MM.1S (cell line): ENCODE measurements around the gene GRAMD1B.

ENCODE experiments used
- DNase-seq: peaks from one replicate; pipeline ENCODE4 v3.0.0-alpha.2; 2015
- H2AFZ ChIP-seq: fragments of 300-600 bp; sonication (generic); 2 replicates; pipeline ENCODE4 v1.6.0; 2016; ENCODE audit warnings: antibody characterized with exemption, low read length
- H3F3A ChIP-seq: fragments of 300-600 bp; sonication (generic); 2 replicates; pipeline ENCODE4 v1.6.1; 2016; ENCODE audit warnings: mild to moderate bottlenecking, antibody characterized with exemption, low read length, moderate library complexity, mixed read lengths; ENCODE audit not compliant: insufficient read depth
- H3K27ac ChIP-seq: fragments of 300-600 bp; sonication (generic); 2 replicates; pipeline ENCODE4 v1.5.1; 2016; ENCODE audit warnings: mild to moderate bottlenecking, low read length
- H3K27me3 ChIP-seq: fragments of 300-600 bp; sonication (generic); replicated peaks from 2 replicates; pipeline ENCODE4 v1.6.0; 2016; ENCODE audit warnings: low read length; ENCODE audit not compliant: insufficient read depth
- H3K36me3 ChIP-seq: fragments of 300-600 bp; sonication (generic); replicated peaks from 2 replicates; pipeline ENCODE4 v1.6.1; 2016; ENCODE audit warnings: mild to moderate bottlenecking, low read length, mixed read lengths; ENCODE audit not compliant: insufficient read depth
- H3K4me1 ChIP-seq: fragments of 300-600 bp; sonication (generic); 2 replicates; pipeline ENCODE4 v1.6.1; 2016; ENCODE audit warnings: low read length, mixed read lengths
- H3K4me2 ChIP-seq: fragments of 300-600 bp; sonication (generic); 2 replicates; pipeline ENCODE4 v1.6.0; 2016; ENCODE audit warnings: low read depth, low read length
- H3K4me3 ChIP-seq: fragments of 300-600 bp; sonication (generic); 2 replicates; pipeline ENCODE4 v1.5.1; 2016; ENCODE audit warnings: low read length, mixed read lengths
- H3K79me2 ChIP-seq: fragments of 300-600 bp; sonication (generic); 2 replicates; pipeline ENCODE4 v1.6.1; 2016; ENCODE audit warnings: mixed run types, low read length, mixed read lengths
- H3K9ac ChIP-seq: fragments of 300-600 bp; sonication (generic); 2 replicates; pipeline ENCODE4 v1.6.1; 2016; ENCODE audit warnings: low read length, mixed read lengths
- H3K9me2 ChIP-seq: fragments of 300-600 bp; sonication (generic); replicated peaks from 2 replicates; pipeline ENCODE4 v1.6.1; 2016; ENCODE audit warnings: mild to moderate bottlenecking, low read length, mixed read lengths; ENCODE audit not compliant: insufficient read depth
- H3K9me3 ChIP-seq: fragments of 300-600 bp; sonication (generic); replicated peaks from 2 replicates; pipeline ENCODE4 v1.6.1; 2016; ENCODE audit warnings: mild to moderate bottlenecking, low read length, mixed read lengths; ENCODE audit not compliant: insufficient read depth
- H4K20me1 ChIP-seq: fragments of 300-600 bp; sonication (generic); 2 replicates; pipeline ENCODE4 v1.6.1; 2016; ENCODE audit warnings: mild to moderate bottlenecking, low read length, moderate library complexity, mixed read lengths; ENCODE audit not compliant: insufficient read depth
- EZH2 ChIP-seq: fragments of 300-600 bp; sonication (generic); optimal IDR thresholded peaks from 2 replicates; pipeline ENCODE3; 2017; ENCODE audit warnings: low read depth, mild to moderate bottlenecking, antibody characterized with exemption, low read length, mixed read lengths
- EZH2phosphoT487 ChIP-seq: fragments of 300-600 bp; sonication (generic); IDR thresholded peaks from 2 replicates; pipeline ENCODE4 v1.6.1; 2018; ENCODE audit warnings: antibody characterized with exemption, low read length
- TF ChIP-seq, protein P1 (sequence below): fragments of 300-600 bp; sonication (generic); IDR thresholded peaks from 2 replicates; pipeline ENCODE4 v1.5.1; 2016; ENCODE audit warnings: antibody characterized with exemption, low read length, mixed read lengths

GRAMD1B gene

GRCh38 chr11:123430721-123431497, 840 bp downstream of the GRAMD1B start:
- no peak for DNase-seq
- H3K27me3 ChIP-seq = peaks cover 17% of the 10 kb centered on the region
- H3K4me3 ChIP-seq = peak overlapping the region; percentile 61
- no peaks in the 10 kb centered on the region for H3K9me3 ChIP-seq
- H3F3A ChIP-seq = no peaks in the 10 kb centered on the region
- H3K4me1 ChIP-seq = no peaks in the 10 kb centered on the region
- no peak overlapping the region for H3K27ac ChIP-seq
- H3K79me2 ChIP-seq = no peaks in the 10 kb centered on the region
- H2AFZ ChIP-seq = peak overlapping the region; percentile 88
- no peaks in the 10 kb centered on the region for H3K9me2 ChIP-seq
- peak overlapping the region; percentile 94 for H3K4me2 ChIP-seq
- no peaks in the 10 kb centered on the region for H4K20me1 ChIP-seq
- no peaks in the 10 kb centered on the region for H3K36me3 ChIP-seq
- H3K9ac ChIP-seq = no peak overlapping the region
- TF ChIP-seq EZH2 = no peak
- no peak for TF ChIP-seq EZH2phosphoT487
- TF ChIP-seq, protein P1, sequence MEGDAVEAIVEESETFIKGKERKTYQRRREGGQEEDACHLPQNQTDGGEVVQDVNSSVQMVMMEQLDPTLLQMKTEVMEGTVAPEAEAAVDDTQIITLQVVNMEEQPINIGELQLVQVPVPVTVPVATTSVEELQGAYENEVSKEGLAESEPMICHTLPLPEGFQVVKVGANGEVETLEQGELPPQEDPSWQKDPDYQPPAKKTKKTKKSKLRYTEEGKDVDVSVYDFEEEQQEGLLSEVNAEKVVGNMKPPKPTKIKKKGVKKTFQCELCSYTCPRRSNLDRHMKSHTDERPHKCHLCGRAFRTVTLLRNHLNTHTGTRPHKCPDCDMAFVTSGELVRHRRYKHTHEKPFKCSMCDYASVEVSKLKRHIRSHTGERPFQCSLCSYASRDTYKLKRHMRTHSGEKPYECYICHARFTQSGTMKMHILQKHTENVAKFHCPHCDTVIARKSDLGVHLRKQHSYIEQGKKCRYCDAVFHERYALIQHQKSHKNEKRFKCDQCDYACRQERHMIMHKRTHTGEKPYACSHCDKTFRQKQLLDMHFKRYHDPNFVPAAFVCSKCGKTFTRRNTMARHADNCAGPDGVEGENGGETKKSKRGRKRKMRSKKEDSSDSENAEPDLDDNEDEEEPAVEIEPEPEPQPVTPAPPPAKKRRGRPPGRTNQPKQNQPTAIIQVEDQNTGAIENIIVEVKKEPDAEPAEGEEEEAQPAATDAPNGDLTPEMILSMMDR = no peak

DNA sequence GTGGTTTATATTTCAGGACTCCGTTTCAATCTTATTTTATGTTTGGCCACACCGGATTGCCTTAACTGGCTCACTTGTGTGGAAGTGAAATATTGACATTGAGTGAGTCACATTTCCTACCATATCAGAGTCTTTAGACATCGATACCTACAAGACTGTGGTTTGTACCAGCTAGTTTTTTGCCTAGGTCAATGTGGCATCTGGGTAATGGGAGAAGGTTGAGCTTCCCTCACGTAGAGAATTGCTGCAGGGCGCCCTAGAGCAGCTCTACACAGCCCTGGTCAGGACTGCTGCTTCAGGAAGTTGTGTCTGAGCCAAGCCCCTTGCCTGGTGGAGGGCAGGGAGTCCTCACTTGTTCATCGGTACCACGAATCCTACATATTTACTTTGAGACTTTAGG, 1.6 kb downstream of the GRAMD1B start:
- H3K36me3 ChIP-seq = no peaks in the 10 kb centered on the region
- no peaks in the 10 kb centered on the region for H3F3A ChIP-seq
- no peaks in the 10 kb centered on the region for H3K4me1 ChIP-seq
- H3K27ac ChIP-seq = no peak overlapping the region
- no peaks in the 10 kb centered on the region for H3K9me2 ChIP-seq
- H3K79me2 ChIP-seq = no peaks in the 10 kb centered on the region
- H3K27me3 ChIP-seq = peaks cover 17% of the 10 kb centered on the region
- DNase-seq = no peak
- no peak overlapping the region for H3K9ac ChIP-seq
- no peak overlapping the region for H3K4me2 ChIP-seq
- H4K20me1 ChIP-seq = no peaks in the 10 kb centered on the region
- H3K9me3 ChIP-seq = no peaks in the 10 kb centered on the region
- no peak overlapping the region for H2AFZ ChIP-seq
- no peak overlapping the region for H3K4me3 ChIP-seq
- TF ChIP-seq EZH2 = no peak
- TF ChIP-seq, protein P1 = no peak
- no peak for TF ChIP-seq EZH2phosphoT487

DNA sequence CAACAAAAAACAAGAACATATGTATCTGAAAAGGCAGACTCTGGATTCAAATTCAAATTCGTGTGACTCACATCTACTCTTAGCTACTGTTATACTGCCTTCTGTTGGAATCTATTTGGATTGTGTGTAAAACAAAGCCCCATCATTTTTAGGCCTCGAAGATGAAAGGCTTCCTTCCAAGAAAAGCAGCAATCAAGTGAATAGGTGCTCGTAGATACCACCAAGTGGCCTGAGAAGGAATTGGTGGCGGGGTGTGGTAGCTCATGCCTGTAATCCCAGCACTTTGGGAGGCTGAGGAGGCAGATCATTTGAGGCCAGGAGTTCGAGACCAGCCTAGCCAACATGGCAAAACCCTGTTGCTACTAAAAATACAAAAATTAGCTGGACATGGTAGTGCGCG, 4.2 kb downstream of the GRAMD1B start:
- Histone ChIP-seq H3K27ac (no peak overlapping the region), H3K27me3 (peaks cover 12% of the 10 kb centered on the region), H3F3A (no peaks in the 10 kb centered on the region), H3K36me3 (no peaks in the 10 kb centered on the region), H2AFZ (no peak overlapping the region), H3K9me2 (no peaks in the 10 kb centered on the region), H3K79me2 (no peaks in the 10 kb centered on the region), H4K20me1 (no peaks in the 10 kb centered on the region), H3K4me3 (no peak overlapping the region), H3K4me1 (peaks cover 2% of the 10 kb centered on the region), H3K4me2 (no peak overlapping the region), H3K9me3 (no peaks in the 10 kb centered on the region), H3K9ac (no peak overlapping the region)
- peak; percentile 18 for DNase-seq
- TF ChIP-seq, protein P1 = peak; percentile 36
- TF ChIP-seq EZH2 = no peak
